ENCODE data around the gene LRRC9. TPM values are rescaled to one million over a fixed set of nuclear protein-coding genes. Genes with fewer than 3 reads are reported as not detected.
A peak's percentile ranks its signal among the peaks of the same experiment; 100 is the strongest.

Gene LRRC9
- total RNA-seq, 1 donor from 2014 or later, result 0.38 TPM

- DNase-seq (ENCODE audit: low spot score), result no peak
- peaks cover 35% of the 10 kb centered on the region for H3K4me1 Mint-ChIP-seq (ENCODE audit: unreplicated experiment)
- no peaks in the 10 kb centered on the region for H3K9me3 Mint-ChIP-seq (ENCODE audit: unreplicated experiment)
- peaks cover 9% of the 10 kb centered on the region for H3K36me3 Mint-ChIP-seq (ENCODE audit: low read depth, unreplicated experiment)
- TF ChIP-seq CTCF (IDR thresholded peaks at IDR 0.05; ENCODE audit: unreplicated experiment), result no peak
- peaks cover 8% of the 10 kb centered on the region for H3K27me3 Mint-ChIP-seq (ENCODE audit: unreplicated experiment)
- peak overlapping the region; percentile 99 for H3K27ac Mint-ChIP-seq (ENCODE audit: unreplicated experiment)
- H3K4me3 Mint-ChIP-seq (ENCODE audit: unreplicated experiment), result peak overlapping the region; percentile 100
Measured at GRCh38 chr14:60090864-60091519, 171.0 kb downstream of the LRRC9 start.

- Mint-ChIP-seq H3K4me3 (ENCODE audit: unreplicated experiment) (peak within 1 kb of the TSS; percentile 100), H3K27me3 (ENCODE audit: unreplicated experiment) (peaks cover 8% of the 10 kb centered on the region), H3K27ac (ENCODE audit: unreplicated experiment) (peak within 1 kb of the TSS; percentile 99), H3K36me3 (ENCODE audit: low read depth, unreplicated experiment) (peaks cover 9% of the 10 kb centered on the region), H3K4me1 (ENCODE audit: unreplicated experiment) (peaks cover 39% of the 10 kb centered on the region), H3K9me3 (ENCODE audit: unreplicated experiment) (no peaks in the 10 kb centered on the region)
- peak; percentile 86 for DNase-seq (ENCODE audit: low spot score)
- TF ChIP-seq CTCF (IDR thresholded peaks at IDR 0.05; ENCODE audit: unreplicated experiment), result no peak
Measured at GRCh38 chr14:60091550-60092525, 171.9 kb downstream of the LRRC9 start, which contains the start of gene PCNX4. TSS of gene PCNX4 (plus strand) at chr14:60091923. CDS start at chr14:60107639, 15,716 bp downstream.

- DNase-seq (ENCODE audit: low spot score), result peak; percentile 13
- H3K27me3 Mint-ChIP-seq (ENCODE audit: unreplicated experiment), result peaks cover 8% of the 10 kb centered on the region
- TF ChIP-seq CTCF (IDR thresholded peaks at IDR 0.05; ENCODE audit: unreplicated experiment), result no peak
- no peaks in the 10 kb centered on the region for H3K9me3 Mint-ChIP-seq (ENCODE audit: unreplicated experiment)
- peak overlapping the region; percentile 100 for H3K4me3 Mint-ChIP-seq (ENCODE audit: unreplicated experiment)
- peaks cover 9% of the 10 kb centered on the region for H3K36me3 Mint-ChIP-seq (ENCODE audit: low read depth, unreplicated experiment)
- H3K27ac Mint-ChIP-seq (ENCODE audit: unreplicated experiment), result peak overlapping the region; percentile 99
- H3K4me1 Mint-ChIP-seq (ENCODE audit: unreplicated experiment), result peaks cover 42% of the 10 kb centered on the region
Measured at GRCh38 chr14:60092526-60092920, 172.6 kb downstream of the LRRC9 start.

- Mint-ChIP-seq H3K27ac (ENCODE audit: unreplicated experiment) (peak overlapping the region; percentile 99), H3K4me1 (ENCODE audit: unreplicated experiment) (peaks cover 46% of the 10 kb centered on the region)
Measured at GRCh38 chr14:60093080-60093479, 173.1 kb downstream of the LRRC9 start.

More at GRCh38 chr14:60093080-60093479, 173.1 kb downstream of the LRRC9 start:
- TF ChIP-seq CTCF (IDR thresholded peaks at IDR 0.05; ENCODE audit: unreplicated experiment), result no peak
- Mint-ChIP-seq H3K27me3 (ENCODE audit: unreplicated experiment) (peaks cover 8% of the 10 kb centered on the region), H3K9me3 (ENCODE audit: unreplicated experiment) (no peaks in the 10 kb centered on the region), H3K36me3 (ENCODE audit: low read depth, unreplicated experiment) (peaks cover 13% of the 10 kb centered on the region), H3K4me3 (ENCODE audit: unreplicated experiment) (peak overlapping the region; percentile 100)
- no peak for DNase-seq (ENCODE audit: low spot score)

Measured in endothelial cell (in vitro differentiated cells).